Mucosa of stomach (tissue), 1 donor: ENCODE data around the gene MIER2.
"Not testable (repeated sequence)": the region's sequence is repeated elsewhere in the genome, so short reads cannot be mapped to it uniquely, and the experiment has no call there.

ENCODE experiments used
- H3K27me3 ChIP-seq: one replicate; pipeline ENCODE4 v1.7.0; 2013; ENCODE audit warnings: mild to moderate bottlenecking, low read length; ENCODE audit not compliant: control insufficient read depth, insufficient read depth
- H3K36me3 ChIP-seq: one replicate; pipeline ENCODE4 v1.7.0; 2013; ENCODE audit warnings: low read length; ENCODE audit not compliant: control insufficient read depth, insufficient read depth
- H3K4me1 ChIP-seq: one replicate; pipeline ENCODE4 v1.7.0; 2013; ENCODE audit warnings: mild to moderate bottlenecking, low read length; ENCODE audit not compliant: control insufficient read depth, insufficient read depth
- H3K4me3 ChIP-seq: one replicate; pipeline ENCODE4 v1.7.0; 2013; ENCODE audit warnings: low read length
- H3K9ac ChIP-seq: one replicate; pipeline ENCODE4 v1.7.0; 2013; ENCODE audit warnings: mild to moderate bottlenecking, low read length, moderate library complexity
- H3K9me3 ChIP-seq: one replicate; pipeline ENCODE4 v1.7.0; 2013; ENCODE audit warnings: mild to moderate bottlenecking, low read length, moderate library complexity; ENCODE audit not compliant: control insufficient read depth
- donor health status: Pancreatic carcinoma.

Gene MIER2

GRCh38 chr19:386632-387301 lies 42.2 kb upstream of the MIER2 start:
- peaks cover 35% of the 10 kb centered on the region for H3K27me3 ChIP-seq
- H3K9ac ChIP-seq, H3K9me3 ChIP-seq, H3K36me3 ChIP-seq, H3K4me1 ChIP-seq, H3K4me3 ChIP-seq: not testable (repeated sequence)

GRCh38 chr19:386189-386588 lies 41.6 kb upstream of the MIER2 start:
- H3K4me1 ChIP-seq, H3K9ac ChIP-seq, H3K9me3 ChIP-seq, H3K4me3 ChIP-seq, H3K36me3 ChIP-seq: not testable (repeated sequence)
- peaks cover 35% of the 10 kb centered on the region for H3K27me3 ChIP-seq

GRCh38 chr19:384799-385169 lies 40.2 kb upstream of the MIER2 start:
- Histone ChIP-seq H3K4me3 (no peak overlapping the region), H3K36me3 (no peaks in the 10 kb centered on the region), H3K9me3 (no peaks in the 10 kb centered on the region), H3K4me1 (no peaks in the 10 kb centered on the region), H3K9ac (no peak overlapping the region), H3K27me3 (peaks cover 35% of the 10 kb centered on the region)

- Histone ChIP-seq H3K4me3 (no peak overlapping the region), H3K9ac (no peak overlapping the region), H3K4me1 (no peaks in the 10 kb centered on the region), H3K27me3 (peaks cover 32% of the 10 kb centered on the region), H3K36me3 (no peaks in the 10 kb centered on the region), H3K9me3 (no peaks in the 10 kb centered on the region)
Observed at GRCh38 chr19:383922-384798, 39.6 kb upstream of the MIER2 start.

- H3K9ac ChIP-seq, result no peak overlapping the region
- no peak overlapping the region for H3K4me3 ChIP-seq
- no peaks in the 10 kb centered on the region for H3K4me1 ChIP-seq
- peaks cover 30% of the 10 kb centered on the region for H3K27me3 ChIP-seq
- no peaks in the 10 kb centered on the region for H3K36me3 ChIP-seq
- no peaks in the 10 kb centered on the region for H3K9me3 ChIP-seq
Observed at GRCh38 chr19:383040-383439, 38.4 kb upstream of the MIER2 start.

GRCh38 chr19:382578-382977 lies 38.0 kb upstream of the MIER2 start:
- H3K4me3 ChIP-seq, H3K4me1 ChIP-seq, H3K9me3 ChIP-seq, H3K9ac ChIP-seq, H3K36me3 ChIP-seq: not testable (repeated sequence)
- peaks cover 29% of the 10 kb centered on the region for H3K27me3 ChIP-seq

GRCh38 chr19:381901-382300 lies 37.3 kb upstream of the MIER2 start:
- H3K9me3 ChIP-seq, result not testable (repeated sequence)

GRCh38 chr19:380618-381219 lies 36.1 kb upstream of the MIER2 start:
- H3K4me1 ChIP-seq, H3K9ac ChIP-seq, H3K36me3 ChIP-seq, H3K4me3 ChIP-seq, H3K9me3 ChIP-seq: not testable (repeated sequence)
- H3K27me3 ChIP-seq, result peaks cover 26% of the 10 kb centered on the region

More at GRCh38 chr19:381901-382300, 37.3 kb upstream of the MIER2 start:
- peaks cover 27% of the 10 kb centered on the region for H3K27me3 ChIP-seq
- not testable (repeated sequence) for H3K9ac ChIP-seq, H3K4me1 ChIP-seq, H3K36me3 ChIP-seq, H3K4me3 ChIP-seq

- H3K4me1 ChIP-seq, result no peaks in the 10 kb centered on the region
- no peaks in the 10 kb centered on the region for H3K9me3 ChIP-seq
- H3K4me3 ChIP-seq, result no peak overlapping the region
Observed at GRCh38 chr19:379796-380195, 35.2 kb upstream of the MIER2 start.

GRCh38 chr19:378706-379105 lies 34.1 kb upstream of the MIER2 start:
- Histone ChIP-seq H3K4me1 (no peaks in the 10 kb centered on the region), H3K4me3 (no peak overlapping the region), H3K36me3 (no peaks in the 10 kb centered on the region), H3K27me3 (peaks cover 25% of the 10 kb centered on the region), H3K9me3 (no peaks in the 10 kb centered on the region), H3K9ac (no peak overlapping the region)

More at GRCh38 chr19:379796-380195, 35.2 kb upstream of the MIER2 start:
- H3K36me3 ChIP-seq, result no peaks in the 10 kb centered on the region
- peaks cover 26% of the 10 kb centered on the region for H3K27me3 ChIP-seq
- no peak overlapping the region for H3K9ac ChIP-seq

- Histone ChIP-seq H3K4me3 (no peak overlapping the region), H3K9me3 (no peaks in the 10 kb centered on the region), H3K9ac (no peak overlapping the region), H3K36me3 (no peaks in the 10 kb centered on the region), H3K27me3 (peaks cover 21% of the 10 kb centered on the region), H3K4me1 (no peaks in the 10 kb centered on the region)
Observed at GRCh38 chr19:377801-378581, 33.4 kb upstream of the MIER2 start.

GRCh38 chr19:376111-376470 lies 31.5 kb upstream of the MIER2 start:
- no peak overlapping the region for H3K9ac ChIP-seq
- H3K27me3 ChIP-seq, result peaks cover 22% of the 10 kb centered on the region
- H3K9me3 ChIP-seq, result no peaks in the 10 kb centered on the region
- H3K4me3 ChIP-seq, result no peak overlapping the region
- H3K4me1 ChIP-seq, result no peaks in the 10 kb centered on the region
- H3K36me3 ChIP-seq, result no peaks in the 10 kb centered on the region
